Stimulated activated effector memory CD8-positive, alpha-beta T cell treated with anti-CD3 and anti-CD28 coated beads, Interleukin-12 subunit alpha, Interleukin-12 subunit beta, amount 100 ng/mL, for 72 hours (primary cell): ENCODE measurements around the gene CD79A.

Experiments used
- ATAC-seq: fragments of 150-1000 bp; cut with Tn5 transposase; 2 replicates; pipeline ENCODE4 v1.10.0; 2021
- DNase-seq, 2 donors: peaks; one replicate each; pipeline ENCODE4 v3.0.0; 2021 to 2022; ENCODE audit warnings: low spot score in 2 of 2
- H3K27ac Mint-ChIP-seq: one replicate; pipeline ENCODE4 v1.8.0; 2022; ENCODE audit warnings: mild to moderate bottlenecking, mixed read lengths
- H3K36me3 Mint-ChIP-seq: one replicate; pipeline ENCODE4 v1.8.0; 2022; ENCODE audit warnings: mild to moderate bottlenecking, mixed read lengths
- H3K4me1 Mint-ChIP-seq: one replicate; pipeline ENCODE4 v1.8.0; 2022; ENCODE audit warnings: mixed read lengths
- H3K4me3 Mint-ChIP-seq: one replicate; pipeline ENCODE4 v1.8.0; 2022; ENCODE audit warnings: mild to moderate bottlenecking, mixed read lengths
- H3K9me3 Mint-ChIP-seq: one replicate; pipeline ENCODE4 v1.8.0; 2022; ENCODE audit warnings: mixed read lengths

The CD79A gene

DNA sequence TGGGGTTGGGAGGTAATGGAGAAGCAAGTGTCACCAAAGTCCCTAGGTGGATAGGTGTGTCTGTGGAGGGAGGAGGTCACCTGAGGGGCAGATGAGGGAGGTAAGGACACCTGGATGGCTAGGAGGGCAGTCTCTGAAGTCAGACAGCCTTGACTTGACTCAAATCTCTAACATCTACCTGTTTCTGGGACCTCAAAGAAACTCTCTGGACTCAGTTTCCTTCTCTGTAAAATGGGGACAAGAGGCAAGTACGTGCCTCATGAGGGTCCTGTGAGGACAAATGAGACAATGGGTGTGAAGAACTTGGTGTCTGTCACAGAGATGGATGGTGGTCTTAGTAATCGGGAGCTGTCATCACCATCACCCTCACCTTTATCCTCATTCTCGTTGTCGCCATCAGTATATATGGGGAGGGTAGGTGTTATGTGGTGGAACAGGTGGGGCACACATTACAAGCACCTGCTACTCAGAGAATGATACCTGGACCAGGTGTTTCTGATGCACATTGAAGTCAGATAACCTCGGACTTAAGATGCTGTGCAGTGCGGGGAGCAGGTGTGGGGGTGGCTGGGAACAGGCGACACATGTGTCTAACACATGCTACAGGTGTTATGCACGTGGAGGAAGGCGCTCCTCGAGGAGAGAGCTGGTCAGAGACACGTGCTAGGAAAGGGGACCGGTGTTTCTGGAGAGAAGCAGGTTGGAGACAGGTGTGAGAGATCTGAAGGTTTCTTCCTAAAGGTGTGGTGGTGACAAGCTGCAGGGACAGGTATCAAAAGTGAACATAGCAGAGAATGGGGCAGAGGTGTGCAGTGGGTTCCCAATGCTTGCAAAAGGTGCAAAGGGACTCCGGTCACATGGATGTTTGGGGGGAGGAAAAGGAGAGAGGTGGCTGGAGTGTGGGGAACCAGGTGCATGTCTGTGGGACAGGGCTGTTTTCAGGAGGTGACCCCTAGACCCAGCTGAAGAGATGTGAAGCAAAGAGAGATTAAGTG lies 47.4 kb downstream of the CD79A start:
- no peak for ATAC-seq
- Mint-ChIP-seq H3K36me3 (no peaks in the 10 kb centered on the region), H3K4me1 (peaks cover 31% of the 10 kb centered on the region), H3K4me3 (no peak overlapping the region), H3K9me3 (no peaks in the 10 kb centered on the region), H3K27ac (no peak overlapping the region)
- no peak for DNase-seq

DNA sequence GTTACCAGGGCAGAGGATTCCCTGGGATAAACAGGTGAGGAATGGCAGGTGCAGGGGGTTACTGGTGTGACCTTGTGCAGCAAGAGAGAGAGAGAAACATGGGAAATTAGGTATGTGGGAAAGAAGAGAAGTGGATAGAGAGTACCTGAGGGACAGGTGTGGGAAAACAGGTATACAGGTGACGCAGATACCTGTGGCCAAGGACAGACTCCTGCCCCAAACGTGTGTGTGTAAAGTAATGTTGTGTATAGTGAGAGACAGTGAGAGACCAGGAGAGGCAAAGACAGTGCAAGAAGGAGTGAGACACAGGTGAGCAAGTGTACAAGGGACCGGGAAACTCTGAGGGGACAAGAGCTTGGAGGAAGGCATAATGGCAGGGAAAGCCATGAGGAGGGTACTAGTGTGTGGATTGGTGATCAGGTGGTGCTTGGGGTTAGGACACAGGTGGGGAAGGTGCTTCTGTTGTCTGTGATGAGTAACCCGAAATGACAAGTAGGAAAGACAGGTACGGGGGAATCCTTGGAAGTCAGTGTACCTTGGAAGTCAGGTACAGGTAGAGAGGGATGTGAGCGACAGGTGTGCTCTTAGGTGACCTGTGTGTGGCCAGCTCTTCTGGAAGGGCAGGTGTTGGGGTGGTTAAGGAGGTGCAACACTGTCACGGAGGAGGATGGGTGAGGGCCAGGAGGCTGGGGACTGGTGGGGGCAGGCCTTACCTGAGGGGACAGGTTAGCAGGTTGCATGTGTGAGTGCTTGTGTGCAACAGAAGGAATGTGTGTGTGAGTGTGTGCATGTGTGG lies 48.3 kb downstream of the CD79A start:
- H3K9me3 Mint-ChIP-seq, result no peaks in the 10 kb centered on the region
- DNase-seq, result no peak
- peaks cover 40% of the 10 kb centered on the region for H3K4me1 Mint-ChIP-seq
- H3K27ac Mint-ChIP-seq, result no peak overlapping the region
- H3K36me3 Mint-ChIP-seq, result no peaks in the 10 kb centered on the region
- no peak overlapping the region for H3K4me3 Mint-ChIP-seq
- no peak for ATAC-seq

DNA sequence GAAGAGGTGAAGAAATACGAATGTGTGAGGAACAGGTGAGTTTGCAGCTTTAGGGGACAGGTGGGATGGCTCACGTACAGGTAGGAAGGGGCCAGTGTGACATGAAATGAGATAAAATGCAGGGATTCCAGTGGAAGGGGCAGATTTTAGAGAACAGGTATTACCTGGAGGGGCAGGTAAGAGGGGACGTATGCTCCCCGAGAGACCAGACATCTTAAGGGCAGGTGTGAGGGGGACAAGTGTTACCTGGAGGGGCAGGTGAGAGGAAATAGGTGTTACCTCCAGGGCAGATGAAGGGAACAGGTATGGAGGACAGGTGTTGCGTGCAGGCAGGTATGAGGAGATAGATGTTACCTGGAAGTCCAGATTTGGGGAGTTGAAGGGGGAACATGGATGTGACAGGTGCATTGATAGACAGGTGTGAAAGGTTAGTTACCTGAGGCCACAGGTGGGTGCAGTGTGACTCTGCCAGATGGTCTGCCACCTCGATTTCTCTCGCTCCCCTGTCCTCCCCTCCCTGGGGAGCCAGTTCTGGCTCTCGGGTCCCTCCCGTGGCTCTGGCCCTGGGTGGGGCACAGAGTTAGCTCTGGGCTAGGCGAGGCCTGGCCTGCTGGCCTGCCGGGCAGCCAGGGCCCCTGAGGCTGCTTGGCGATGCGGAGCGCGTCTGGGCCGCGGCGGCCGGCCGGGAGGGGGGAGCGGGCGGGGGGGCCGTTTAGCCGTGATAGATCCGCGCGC lies 49.1 kb downstream of the CD79A start:
- Mint-ChIP-seq H3K4me1 (peaks cover 40% of the 10 kb centered on the region), H3K36me3 (no peaks in the 10 kb centered on the region), H3K27ac (no peak overlapping the region), H3K9me3 (no peaks in the 10 kb centered on the region), H3K4me3 (no peak overlapping the region)
- ATAC-seq, result no peak
- DNase-seq, result no peak

DNA sequence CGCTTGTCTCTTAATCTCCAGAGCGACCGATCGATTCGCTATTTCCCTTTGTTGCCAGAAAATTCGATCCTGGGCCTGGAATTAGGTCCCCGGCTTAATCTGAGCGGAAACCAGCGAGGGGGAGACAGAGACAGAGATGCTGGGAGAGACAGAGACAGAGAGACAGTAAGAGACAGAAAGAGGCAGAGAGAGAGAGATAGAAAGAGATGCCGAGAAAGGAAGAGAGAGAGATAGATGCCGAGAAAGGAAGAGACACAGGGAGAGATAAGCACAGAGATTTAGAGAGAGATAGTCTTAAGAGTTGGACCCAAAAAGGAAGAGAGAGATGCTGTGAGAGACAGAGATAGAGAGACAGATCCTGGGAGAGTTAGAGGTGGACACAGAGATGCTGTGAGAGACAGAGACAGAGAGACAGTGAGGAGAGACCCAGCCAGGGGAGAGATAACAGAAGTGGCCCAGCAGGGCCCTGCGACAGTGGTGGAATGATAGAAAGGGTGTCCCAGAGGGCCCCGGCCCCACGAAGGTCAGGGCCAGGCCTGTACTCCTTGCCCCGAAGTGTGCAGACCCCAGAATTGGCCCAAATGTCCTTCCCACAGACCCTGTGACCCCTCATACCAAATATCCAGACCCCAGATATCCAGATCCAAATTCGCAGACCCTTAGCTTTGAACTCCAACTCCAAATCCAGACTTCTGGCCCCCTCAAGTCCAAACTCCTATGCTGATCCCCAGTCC lies 49.9 kb downstream of the CD79A start:
- Mint-ChIP-seq H3K4me3 (no peak overlapping the region), H3K4me1 (peaks cover 35% of the 10 kb centered on the region), H3K36me3 (no peaks in the 10 kb centered on the region), H3K9me3 (no peaks in the 10 kb centered on the region), H3K27ac (no peak overlapping the region)
- DNase-seq (no peak), ATAC-seq (no peak)

DNA sequence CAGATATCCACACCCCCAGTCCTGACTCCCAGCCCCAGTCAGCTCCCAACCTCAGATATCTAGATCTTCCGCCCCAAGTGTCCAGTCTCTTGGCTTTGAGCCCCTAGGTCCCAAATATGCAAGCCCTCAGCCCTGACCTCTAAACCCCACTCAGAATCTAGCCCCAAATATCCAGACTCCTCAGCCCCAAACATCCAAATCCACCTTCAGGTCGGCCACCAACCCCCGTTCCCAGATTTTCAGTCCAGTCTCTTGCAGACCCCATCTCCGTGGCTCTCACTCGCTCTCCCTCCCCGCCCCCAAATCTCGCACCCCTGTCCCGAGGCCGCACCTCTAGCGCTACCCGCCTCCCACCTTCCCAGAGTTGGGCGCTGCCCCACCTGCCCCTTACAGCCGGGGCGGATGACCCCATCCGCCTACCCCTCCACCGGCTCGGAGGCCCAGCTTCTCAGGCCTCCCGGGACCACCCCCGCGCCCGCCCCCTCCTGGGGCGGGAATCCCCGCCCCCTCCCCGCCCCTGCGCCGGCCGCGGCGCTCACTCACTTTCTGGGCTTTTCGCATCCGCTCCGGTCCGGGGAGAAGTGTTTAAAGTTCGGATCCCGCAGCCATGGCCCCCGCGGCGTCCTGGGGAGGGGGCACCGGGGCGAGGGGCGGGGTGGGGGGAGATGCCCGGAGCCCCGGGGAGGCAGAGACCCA lies 50.6 kb downstream of the CD79A start:
- Mint-ChIP-seq H3K4me3 (no peak overlapping the region), H3K9me3 (no peaks in the 10 kb centered on the region), H3K36me3 (no peaks in the 10 kb centered on the region), H3K27ac (no peak overlapping the region), H3K4me1 (peaks cover 32% of the 10 kb centered on the region)
- ATAC-seq, result peak; percentile 15
- DNase-seq, result no peak

DNA sequence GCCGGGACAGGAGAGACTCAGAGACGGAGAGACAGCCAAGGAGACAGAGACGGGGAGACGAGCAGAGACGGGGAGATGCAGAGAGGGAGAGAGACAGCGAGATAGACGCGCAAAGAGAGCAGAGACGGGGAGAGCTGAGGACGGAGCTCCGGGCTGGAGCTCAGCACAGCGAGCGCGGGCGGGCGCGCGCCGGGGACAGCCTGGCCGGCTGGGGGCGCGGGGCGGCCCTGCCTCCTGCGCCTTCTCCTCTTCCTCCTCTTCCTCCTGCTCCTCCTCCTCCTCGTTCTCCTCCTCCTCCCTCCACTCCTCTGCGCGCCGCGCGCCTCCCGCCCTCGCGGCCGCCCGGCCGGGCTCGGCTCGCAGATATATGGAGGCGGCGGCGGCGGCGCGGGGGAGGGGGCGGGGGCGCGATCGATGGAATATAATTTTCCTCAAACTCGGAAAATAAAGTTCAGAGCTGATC lies 51.2 kb downstream of the CD79A start, which contains the start of gene ERFL:
Gene ERFL (minus strand): TSS at position 229 of the 463 bp plus-strand sequence. CDS start 15,530 bp downstream, outside the sequence.
- Mint-ChIP-seq H3K27ac (peak within 1 kb of the TSS; percentile 8), H3K36me3 (no peaks in the 10 kb centered on the region), H3K9me3 (no peaks in the 10 kb centered on the region), H3K4me1 (peaks cover 31% of the 10 kb centered on the region), H3K4me3 (no peak within 1 kb of the TSS)
- ATAC-seq (peak; percentile 59), DNase-seq (no peak)

DNA sequence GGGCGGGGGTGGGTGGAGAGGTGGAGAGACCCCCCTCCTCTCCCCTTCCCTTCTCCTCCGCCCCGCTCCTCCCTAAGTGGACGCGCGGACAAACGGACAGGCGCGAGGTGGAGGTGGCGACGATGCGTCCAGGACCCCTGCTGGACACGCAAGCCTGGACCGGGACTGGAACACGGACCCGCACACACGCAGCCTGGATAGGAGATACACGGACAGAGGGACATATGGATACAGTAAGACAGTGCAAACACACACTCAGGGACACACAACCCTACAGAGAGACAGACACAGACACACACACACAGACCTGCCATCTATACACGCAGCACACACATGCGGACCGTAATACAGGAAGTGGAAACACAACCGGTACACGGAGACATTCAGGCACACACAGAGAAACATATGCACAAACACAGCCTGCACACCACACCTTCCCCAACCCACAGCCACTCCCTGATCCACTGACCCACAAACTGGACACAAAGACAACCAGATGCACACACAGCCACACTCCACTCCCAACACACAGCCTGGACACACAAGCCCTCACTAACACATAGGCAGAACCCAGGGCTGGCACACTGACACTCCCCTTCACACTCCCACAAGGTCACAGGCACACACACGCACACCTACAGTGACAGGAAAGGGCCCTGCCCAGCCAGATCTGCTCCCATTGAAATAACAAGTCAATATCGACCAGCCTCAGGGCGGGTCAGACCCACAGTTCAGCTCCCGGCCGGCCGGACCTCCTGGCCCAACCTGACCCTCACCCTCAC lies 51.9 kb downstream of the CD79A start:
- Mint-ChIP-seq H3K9me3 (no peaks in the 10 kb centered on the region), H3K36me3 (no peaks in the 10 kb centered on the region), H3K27ac (peak overlapping the region; percentile 8), H3K4me1 (peaks cover 34% of the 10 kb centered on the region), H3K4me3 (no peak overlapping the region)
- DNase-seq (no peak), ATAC-seq (peak; percentile 69)

DNA sequence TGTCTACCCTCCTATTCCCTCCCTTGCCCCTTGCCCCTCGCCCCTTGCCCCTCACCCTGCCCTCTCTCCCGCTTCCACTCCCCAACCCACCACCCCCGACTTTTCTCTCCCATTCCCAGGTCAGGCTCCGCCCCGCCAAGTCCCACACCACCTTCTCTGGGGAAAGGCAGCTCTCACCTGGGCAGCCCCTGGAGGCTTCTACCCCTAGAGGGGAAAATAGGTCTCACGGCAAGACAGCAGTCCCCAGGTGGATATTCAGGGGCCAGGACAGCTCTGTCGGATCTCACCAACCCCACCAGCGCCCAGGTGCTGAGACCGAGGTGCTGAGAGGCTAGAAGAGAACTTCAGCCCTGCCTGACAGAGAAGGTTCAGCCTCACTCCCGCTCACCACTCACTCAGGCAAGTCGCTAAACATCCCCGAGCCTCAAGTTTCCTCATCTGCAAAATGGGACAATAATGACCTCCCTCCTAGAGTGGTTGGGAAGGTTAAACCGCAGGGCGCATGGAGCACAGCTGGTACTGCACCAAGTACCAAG lies 52.5 kb downstream of the CD79A start:
- H3K36me3 Mint-ChIP-seq, result no peaks in the 10 kb centered on the region
- no peaks in the 10 kb centered on the region for H3K9me3 Mint-ChIP-seq
- no peak overlapping the region for H3K4me3 Mint-ChIP-seq
- DNase-seq, result no peak
- no peak overlapping the region for H3K27ac Mint-ChIP-seq
- no peak for ATAC-seq
- H3K4me1 Mint-ChIP-seq, result peaks cover 41% of the 10 kb centered on the region

DNA sequence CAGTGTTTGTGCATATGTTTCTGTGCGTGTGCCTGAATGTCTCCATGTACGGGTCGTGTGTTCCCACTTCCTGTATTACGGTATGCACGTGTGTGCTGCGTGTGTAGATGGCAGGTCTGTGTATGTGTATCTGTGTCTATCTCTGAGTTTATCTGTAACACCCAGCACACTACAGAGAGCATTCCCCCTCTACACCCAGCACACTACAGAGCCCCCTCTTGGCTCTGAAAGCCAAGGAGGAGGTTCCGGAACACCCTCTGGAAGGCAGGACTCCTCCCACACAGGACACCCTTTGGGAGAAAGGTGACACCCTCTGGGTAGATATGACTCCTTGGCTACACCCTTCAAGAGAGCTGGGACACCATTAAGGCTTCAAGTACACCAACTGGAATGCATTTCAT lies 53.2 kb downstream of the CD79A start:
- Mint-ChIP-seq H3K36me3 (no peaks in the 10 kb centered on the region), H3K27ac (no peak overlapping the region), H3K4me1 (peaks cover 48% of the 10 kb centered on the region), H3K9me3 (no peaks in the 10 kb centered on the region), H3K4me3 (no peak overlapping the region)
- ATAC-seq (no peak), DNase-seq (no peak)
